Glomerular visceral epithelial cell (primary cell): ENCODE measurements around the gene SLC16A4.
"Not testable (repeated sequence)": the region's sequence is repeated elsewhere in the genome, so short reads cannot be mapped to it uniquely, and the experiment has no call there.

ENCODE experiments used
- DNase-seq: peaks from one replicate; pipeline ENCODE4 v3.0.0-alpha.2; 2016; ENCODE audit errors: extremely low spot score

SLC16A4 gene

DNA sequence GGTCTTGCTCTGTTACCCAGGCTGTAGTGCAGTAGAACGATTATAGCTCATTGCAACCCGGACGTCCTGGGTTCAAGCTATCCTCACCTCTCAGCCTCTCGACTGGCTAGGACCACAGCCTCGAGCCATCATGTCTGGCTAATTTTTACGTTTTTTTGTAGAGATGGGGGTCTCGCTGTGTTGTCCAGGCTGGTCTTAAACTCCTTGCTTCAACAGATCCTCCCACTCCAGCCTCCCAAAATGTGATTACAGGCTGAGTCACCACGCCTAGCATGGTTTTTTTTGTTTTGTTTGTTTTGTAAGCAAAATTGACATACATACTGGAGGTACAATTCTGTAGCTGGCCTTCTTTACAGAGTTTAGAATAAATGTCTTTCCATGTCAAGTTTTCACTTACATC is 17.7 kb upstream of the SLC16A4 start:
- DNase-seq, result no peak

GRCh38 chr1:110407260-110408210 is 16.7 kb upstream of the SLC16A4 start, which contains the start of gene LAMTOR5:
TSS of gene LAMTOR5 (minus strand) at chr1:110407694. CDS start at chr1:110407620, 74 bp downstream.
- peak; percentile 89 for DNase-seq

- not testable (repeated sequence) for DNase-seq
Measured at GRCh38 chr1:110406407-110406806, 15.6 kb upstream of the SLC16A4 start.

DNA sequence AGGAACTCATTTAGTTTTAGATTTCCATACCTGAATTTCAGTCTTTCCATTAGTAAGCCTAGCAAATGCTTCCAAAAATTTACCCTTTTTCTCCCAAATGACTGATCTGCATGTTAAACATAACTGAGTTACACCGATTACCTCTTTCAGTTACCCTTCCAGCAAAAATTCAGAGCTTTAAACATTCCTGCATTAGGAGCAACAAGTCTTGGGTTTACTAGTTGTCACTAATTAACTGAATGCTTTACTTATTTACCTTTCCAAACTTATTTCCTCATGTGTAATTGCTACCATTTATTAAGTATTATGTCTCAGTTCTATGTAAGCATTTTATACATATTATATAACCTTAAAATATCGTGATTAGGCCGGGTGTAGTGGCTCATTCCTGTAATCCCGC is 13.6 kb upstream of the SLC16A4 start:
- no peak for DNase-seq

GRCh38 chr1:110403805-110404204 is 13.0 kb upstream of the SLC16A4 start:
- no peak for DNase-seq

GRCh38 chr1:110396259-110396958 is 5.6 kb upstream of the SLC16A4 start:
- DNase-seq, result not testable (repeated sequence)

GRCh38 chr1:110394493-110394820 is 3.6 kb upstream of the SLC16A4 start:
- DNase-seq, result no peak

DNA sequence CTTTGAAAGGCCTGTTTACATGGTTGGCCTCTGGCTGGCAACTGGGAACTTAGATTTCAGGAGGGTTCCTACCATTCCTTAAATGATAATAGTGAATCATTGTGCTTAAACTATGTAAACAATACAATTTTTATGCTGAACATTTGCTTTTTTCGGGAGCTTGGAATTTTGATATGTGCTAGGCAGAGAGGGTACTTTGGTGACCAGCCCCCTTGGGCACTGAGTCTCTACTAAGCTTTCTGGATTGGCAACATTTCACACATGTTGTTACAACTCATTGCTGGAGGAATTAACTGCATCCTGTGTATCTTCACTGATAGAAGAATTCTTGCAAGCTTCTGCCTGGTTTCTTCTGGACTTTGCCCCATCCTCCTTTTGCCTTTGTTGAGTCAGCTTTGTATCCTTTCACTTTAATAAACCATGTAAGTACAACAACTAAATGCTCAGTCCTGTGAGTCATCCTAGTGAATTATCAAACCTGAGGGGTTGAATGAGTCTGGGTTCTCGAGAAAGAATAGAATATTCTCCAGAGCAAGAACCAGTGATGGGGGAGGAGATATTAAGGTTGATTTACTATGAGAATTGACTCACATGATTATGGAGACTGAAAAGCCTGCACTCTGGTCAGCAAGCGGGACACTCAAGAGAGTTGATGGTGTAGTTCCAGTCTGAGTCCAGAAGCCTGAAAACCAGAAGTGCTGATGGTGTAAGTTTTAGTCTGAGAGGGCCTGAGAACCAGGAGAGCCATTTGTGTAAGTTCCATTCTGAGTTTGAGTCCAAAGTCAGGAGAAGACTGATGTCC is 3.1 kb upstream of the SLC16A4 start:
- peak; percentile 86 for DNase-seq

DNA sequence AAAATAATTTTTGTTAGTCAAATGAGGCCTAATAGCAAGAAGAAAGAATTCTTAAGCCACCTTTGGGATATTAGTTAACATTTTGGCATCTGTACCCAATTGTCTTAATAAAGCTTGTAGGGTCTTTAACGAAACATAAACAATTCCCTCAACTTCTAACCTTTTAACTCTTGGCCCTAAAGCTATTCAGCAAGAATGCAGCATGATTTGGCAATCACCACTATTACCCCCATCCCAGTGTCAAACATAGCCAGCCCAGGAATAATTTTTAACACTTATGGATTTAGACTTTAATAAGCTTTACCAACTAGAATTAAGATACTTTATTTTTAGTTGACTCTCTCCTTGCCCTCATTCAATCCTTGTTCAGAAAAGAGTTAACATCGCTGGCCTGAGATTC is 2.5 kb upstream of the SLC16A4 start:
- DNase-seq, result no peak

GRCh38 chr1:110390096-110390495 is 730 bp downstream of the SLC16A4 start:
- DNase-seq, result peak; percentile 72

DNA sequence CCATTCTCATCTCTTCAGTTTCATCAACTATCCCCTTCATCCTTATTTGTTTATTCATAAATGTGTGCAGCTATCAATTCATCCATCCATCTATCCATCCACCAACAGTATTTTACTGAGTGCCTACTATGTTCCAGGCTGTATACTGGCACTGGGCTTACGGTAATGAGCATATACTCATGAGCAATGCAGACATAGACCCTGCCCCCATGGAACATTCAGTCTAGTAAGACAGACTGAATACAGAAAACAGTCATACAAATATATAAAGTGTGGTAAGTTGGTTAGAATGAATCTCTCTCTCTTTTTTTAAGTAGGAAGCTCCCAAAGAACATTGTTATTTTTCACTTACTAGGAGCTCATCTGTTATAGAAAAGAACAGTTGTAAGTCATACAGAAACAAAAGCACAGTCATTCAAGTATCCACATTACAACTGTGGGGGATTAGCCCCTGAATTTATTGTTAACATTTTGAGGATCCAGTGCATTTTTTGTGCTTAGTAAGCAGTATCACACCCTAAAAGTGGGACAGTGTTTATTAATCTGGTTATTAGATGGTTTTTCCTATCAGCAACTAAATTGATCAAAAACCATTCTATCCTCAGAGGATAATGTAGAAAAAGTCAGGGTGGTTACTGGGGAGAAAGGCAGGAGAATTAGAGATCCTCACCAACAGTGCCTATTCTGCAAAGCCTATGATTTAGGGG is 3.6 kb downstream of the SLC16A4 start:
- DNase-seq, result no peak

DNA sequence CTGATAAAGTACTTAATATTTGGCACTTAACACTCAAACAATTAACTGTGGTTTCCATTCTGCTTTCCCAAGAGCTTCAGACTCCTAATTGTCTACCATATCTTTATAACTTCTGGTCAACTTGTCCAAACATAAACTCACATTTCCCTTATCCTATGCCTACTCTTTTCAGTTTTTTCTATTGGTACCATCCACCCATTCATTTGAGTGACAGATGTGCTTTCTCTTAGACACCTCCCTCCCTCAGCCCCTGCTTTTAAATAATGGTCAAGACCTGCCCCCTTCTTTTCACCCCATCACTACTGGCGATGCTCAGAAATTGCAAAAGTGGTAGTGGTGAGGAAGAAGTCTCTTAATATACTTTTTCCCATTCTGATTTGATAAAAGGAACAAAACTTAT is 5.5 kb downstream of the SLC16A4 start:
- no peak for DNase-seq

DNA sequence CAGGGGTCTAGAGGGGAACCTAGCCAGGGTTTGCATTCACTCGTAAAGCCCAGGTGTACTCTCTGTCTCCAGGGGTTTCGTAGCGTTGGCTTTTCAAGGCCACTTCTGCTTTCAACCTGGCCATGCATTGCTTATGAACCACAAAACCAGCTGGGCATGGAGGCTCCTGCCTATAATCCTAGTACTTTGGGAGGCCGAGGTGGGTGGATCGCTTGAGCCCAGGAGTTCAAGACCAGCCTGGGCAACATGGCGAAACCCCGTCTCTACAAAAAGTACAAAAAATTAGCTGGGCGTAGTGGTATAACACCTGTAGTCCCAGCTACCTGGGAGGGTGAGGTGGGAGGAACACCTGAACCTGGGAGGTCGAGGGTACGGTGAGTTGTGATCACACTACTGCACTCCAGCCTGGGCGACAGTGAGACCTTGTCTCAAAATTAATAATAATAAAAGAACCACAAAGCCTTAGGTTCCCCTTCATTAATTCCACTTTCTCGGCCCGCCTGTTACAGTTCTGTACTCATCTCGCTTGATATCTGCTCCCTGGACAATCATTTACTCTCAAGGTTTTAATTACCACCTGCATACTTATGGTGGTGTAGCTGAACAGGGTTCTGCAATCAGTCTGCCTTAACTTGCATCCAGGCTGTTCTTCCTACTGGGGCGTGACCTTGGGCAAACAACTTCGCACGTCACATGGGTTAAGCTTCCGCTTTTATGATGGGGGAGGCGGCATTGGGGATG is 6.1 kb downstream of the SLC16A4 start:
- no peak for DNase-seq

GRCh38 chr1:110383251-110383990 is 7.4 kb downstream of the SLC16A4 start:
- DNase-seq, result no peak

DNA sequence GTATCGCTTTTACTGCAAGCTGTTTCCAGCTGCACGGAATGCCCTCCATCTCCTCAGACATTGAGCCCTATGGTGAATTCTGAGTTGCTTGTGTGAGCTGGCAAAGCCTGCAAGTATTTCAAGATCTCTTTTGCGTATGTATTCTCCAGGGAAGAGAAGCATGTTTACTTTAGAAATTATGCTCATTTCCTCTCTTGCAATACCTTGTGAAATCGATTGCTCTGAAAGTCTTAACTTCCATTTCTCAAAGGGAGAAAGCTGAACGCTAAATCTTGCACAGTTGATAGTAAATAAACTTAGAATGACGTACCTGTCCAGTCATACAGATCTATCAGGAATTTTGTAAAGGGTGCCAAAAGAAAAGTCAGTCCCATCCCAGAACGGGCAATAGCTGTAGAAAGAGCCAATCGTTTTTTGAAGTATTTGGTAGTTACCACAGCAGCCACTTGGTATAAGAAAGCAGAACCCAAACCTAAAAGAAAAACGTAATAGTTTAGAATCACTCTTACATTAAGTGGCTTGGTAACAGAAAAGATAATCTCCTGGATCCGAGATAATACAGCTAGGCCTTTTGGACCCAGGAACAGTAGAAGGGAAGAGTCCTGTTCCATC is 10.0 kb downstream of the SLC16A4 start:
- DNase-seq, result no peak

DNA sequence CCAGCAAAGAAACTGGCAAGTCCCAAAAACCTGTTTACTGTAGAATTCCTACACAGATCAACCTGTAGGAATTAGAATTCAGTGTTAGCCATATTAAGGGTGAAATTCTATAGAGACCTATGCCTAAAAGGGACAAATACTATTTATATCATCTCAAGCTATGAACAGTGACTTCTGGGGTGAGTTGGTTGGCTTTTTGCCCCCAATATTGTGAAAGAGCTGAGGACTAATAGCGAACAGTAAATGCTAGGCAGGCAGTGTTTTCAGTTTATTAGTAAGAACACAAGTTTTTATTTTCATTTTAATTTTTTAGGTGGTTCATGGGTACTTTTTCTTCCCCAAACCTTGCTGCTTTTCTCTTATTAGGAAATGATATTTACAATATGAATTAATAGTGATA is 15.3 kb downstream of the SLC16A4 start:
- no peak for DNase-seq

- peak; percentile 40 for DNase-seq
Measured at GRCh38 chr1:110370827-110371226, 20.0 kb downstream of the SLC16A4 start.

DNA sequence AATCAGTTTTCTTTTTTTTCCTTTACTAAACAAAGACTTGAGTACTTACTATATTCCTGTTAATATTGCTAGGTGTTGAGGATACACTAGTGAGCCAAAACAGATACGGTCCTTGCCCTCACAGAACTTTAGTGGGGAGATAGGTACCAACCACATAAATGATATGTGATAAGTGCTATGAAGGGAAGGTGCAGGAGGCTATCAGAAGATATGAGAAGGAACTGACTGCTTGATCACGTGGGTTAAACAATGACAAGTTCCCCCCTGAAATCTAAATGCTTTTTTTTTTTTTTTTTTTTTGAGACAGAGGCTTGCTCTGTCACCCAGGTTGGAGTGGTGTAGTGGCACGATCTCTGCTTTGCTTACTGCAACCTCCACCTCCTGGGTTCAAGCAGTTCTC is 26.6 kb downstream of the SLC16A4 start:
- DNase-seq, result no peak

DNA sequence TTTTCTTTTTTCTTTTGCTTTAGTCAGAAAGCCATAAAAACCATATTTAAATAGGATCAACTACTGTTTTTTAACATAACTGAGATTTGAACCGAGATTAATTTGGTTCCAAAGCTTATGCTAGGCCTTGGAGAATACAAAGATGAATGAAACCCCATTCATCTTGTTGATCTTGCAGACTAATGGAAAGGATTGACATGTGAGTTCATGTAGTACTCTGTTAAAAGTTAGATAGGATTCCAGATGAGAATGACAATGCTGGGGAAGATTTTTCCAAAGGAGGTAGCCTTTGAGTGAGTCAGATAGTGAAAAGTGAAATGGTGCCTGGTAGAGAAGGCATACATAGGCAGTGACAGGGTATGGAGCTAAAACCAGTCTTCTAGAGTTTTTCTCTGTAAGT is 29.0 kb downstream of the SLC16A4 start:
- no peak for DNase-seq

GRCh38 chr1:110360431-110360830 is 30.4 kb downstream of the SLC16A4 start:
- DNase-seq, result no peak
